ENCODE data around the gene MRPL20. TPM values are rescaled to one million over a fixed set of nuclear protein-coding genes. Genes with fewer than 3 reads are reported as not detected.
A peak's percentile ranks its signal among the peaks of the same experiment; 100 is the strongest.

The MRPL20 gene
- total RNA-seq, 1 donor from 2014 or later = 155 TPM

DNA sequence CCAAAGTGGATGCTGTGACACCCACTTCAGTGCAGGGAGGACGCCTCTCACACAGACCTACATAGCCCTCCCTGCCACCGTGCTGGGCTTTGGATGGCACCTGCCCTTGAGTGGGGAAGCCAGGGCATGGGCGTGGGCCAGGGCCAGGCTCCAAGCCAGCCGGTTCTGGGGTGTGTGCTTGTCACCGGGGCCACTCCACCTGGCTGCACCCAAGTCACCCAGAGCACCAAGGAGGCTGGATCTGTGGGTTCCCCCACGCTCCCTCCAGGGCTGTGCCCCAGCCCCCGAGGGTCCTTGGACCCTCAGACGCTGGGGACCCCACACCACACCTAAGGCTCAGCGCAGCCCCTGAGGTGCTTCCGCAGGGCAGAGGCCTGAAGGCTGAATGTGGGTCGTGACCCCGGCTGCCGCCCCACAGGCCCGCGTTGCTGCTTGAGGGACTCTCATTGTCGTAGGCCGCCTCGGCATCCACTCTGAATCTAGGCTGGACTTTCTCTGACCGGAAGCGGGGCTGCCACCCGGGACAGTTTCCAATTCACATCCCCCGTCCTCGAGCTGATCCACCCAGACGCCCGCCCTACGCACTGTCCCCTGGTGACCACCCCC, 50.2 kb downstream of the MRPL20 start:
- no peak for ATAC-seq
- intact Hi-C loops (cut with micrococcal nuclease) = no loop called here
- peak; percentile 43 for DNase-seq

DNA sequence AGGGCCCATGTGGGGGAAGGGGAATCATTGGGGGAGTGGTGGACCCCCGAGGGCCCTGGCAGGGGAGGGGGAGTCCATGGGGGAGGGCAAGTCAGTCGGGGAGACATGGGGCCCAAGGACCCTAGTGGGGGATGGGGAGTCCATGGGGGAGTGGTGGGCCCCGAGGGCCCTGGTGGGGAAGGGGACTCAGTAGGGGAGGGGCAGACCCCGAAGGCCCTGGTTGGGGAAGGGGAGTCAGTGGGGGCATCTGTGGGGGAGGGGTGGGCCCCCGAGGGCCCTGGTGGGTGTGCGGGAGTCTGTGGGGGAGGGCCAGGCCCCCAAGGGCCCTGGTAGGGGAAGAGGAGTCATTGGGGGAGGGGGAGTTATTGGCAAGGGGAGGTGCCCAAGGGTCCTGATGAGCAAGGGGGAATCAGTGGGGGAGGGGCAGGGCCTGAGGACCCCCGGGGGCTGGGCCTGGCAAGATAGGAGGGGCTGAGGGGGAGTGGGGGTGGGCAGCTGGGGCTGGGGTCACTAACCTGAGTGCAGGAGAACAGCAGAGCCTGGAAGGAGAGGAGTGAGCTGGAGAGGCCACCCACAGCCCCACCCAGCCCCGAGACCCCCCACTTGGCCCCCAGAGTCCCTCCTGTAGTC, 50.8 kb downstream of the MRPL20 start:
- intact Hi-C loops (cut with micrococcal nuclease) = no loop called here
- DNase-seq (peak; percentile 25), ATAC-seq (no peak)

DNA sequence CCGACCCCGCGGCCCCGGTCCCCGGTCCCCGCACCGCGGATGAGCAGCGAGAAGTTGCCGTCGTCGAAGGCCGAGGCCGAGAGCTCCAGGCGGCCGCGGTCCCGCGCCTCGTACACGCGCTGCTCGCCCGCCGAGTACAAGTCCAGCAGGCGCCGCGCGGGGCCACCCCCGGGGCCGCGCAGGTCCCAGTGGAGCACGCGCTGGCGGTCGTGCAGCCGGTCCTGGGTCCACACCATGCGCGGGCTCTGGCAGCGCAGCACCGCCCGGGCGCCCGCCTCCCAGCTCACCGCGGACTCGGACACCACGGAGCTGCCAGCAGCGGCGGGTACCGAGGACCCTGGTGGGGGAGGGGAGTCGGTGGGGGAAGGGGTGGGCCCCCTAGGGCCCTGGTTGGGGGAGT, 51.7 kb downstream of the MRPL20 start:
- ATAC-seq (no peak), DNase-seq (peak; percentile 74)
- intact Hi-C loops (cut with micrococcal nuclease) = no loop called here

DNA sequence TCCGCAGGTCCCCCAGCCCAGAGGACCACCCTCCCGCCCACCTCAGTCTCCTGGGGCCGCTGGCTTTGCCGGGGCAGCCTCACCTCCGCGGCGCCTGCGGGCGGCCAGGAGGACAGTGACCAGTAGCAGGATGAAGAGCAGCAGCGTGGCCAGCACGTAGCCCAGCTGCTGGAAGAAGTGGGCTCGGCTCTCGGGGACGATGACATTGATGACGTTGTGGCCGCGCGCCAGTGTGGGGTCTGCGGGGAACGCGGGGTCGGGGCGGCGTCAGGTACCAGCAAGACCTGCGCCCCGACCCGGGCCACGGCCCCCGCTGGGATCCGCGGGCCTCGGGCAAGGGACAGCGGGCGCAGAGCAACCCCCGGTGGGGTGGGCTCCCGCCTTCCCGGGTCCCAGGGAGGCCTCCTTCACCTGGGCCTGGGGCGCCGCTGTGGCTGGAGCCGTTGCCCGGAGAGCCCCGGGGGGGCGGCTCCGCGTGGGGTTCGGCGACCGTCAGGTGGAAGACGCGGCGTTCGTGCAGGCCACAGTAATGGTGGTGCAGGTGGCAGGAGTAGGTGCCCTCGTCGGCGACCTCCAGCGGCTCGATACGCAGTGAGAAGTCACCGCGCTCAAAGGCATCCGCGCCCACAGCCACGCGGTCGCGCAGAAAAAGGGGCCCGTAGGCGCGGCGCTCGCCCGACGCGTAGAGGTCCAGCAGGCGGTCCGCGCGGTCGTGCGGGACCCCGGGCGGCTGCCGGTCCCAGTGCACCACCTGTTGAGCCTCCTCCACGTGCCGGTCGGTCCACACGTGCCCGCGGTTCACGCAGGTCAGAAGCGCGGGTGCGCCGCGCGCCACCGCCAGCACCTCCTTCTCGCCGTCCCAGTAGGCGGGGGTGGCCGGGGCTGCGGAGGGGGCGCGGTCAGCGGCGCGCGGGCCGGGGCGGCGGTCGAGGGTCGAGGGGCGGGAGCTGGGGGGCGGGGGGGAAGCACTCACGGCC, 52.5 kb downstream of the MRPL20 start:
- intact Hi-C loops (cut with micrococcal nuclease) = no loop called here
- DNase-seq (peak; percentile 38), ATAC-seq (no peak)

DNA sequence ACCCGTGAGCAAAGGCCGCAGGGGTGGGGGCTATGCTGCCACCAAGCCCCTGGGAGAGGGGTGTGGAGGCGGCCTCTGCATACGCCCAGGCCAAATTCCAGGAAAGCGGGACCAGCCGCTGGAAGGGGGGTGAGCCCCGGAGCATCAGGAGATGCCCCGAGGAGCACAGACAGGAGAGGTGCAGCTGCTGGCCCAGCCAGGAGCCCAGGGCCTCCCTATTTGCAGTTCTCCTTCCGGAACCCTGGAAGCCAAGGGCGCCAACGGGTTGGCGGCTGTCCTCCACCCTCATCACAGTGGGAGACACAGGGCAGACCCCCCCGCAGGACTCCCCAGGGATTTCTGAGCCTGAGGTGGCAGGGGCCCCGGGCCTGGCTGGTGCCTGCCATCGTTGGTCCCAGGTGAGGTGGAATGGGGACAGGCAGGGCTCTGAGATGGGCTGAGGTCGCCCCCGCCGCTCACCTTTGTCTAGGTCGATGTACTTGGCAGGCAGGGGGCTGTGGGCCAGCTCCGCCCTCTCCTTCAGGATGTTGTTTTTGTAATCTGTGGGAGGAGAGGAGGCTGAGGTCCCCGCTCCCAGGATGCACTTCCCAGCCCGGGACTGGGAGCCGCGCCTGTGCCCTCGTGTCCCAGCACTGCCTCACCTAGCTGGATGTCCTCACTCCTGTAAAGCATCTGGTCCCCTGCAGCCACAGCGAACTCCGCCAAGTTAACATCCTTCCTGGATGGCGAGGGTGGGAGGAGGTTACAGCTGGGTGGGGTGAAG, 53.5 kb downstream of the MRPL20 start:
- DNase-seq = peak; percentile 40
- no peak for ATAC-seq
- intact Hi-C loops (cut with micrococcal nuclease) = no loop called here

DNA sequence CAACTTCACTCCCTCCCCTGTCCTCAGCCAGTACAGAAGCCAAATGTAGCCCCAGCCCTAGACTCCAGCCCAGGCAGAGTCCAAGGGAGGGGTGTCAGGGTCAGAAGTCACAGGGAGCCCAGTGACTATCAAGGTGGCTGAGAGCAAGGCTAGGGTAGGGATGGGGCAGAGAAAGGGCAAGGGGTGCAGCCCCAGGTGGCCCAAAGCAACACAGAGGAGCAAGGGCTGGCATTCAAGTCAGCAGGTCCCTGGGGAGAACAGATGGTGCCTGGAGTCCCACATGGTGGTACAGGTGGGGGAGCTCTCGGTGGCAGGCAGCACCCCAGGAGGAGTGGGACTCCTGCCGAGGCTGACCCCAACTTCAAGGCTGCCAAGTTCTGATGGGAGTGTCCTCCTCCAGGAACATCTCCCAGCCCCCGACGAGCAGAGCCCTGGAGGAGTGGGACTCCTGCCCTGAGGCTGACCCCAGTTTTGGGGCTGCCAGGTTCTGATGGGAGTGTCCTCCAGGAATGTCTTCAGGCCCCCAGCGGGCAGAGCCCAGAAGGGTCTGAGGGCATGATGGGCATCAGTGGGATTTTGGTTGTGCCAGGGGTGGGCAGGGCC, 54.2 kb downstream of the MRPL20 start:
- intact Hi-C loops (cut with micrococcal nuclease) = no loop called here
- DNase-seq (peak; percentile 35), ATAC-seq (no peak)

Other genes with a start within 250 kb of the MRPL20 start
- not detected for gene TTLL10, start 233.4 kb downstream of the MRPL20 start, total RNA-seq
- gene TNFRSF18, start 200.7 kb downstream of the MRPL20 start, total RNA-seq = 0.32 TPM
- 2.3 TPM for gene TNFRSF4, start 193.1 kb downstream of the MRPL20 start, total RNA-seq
- gene SDF4, start 175.3 kb downstream of the MRPL20 start, total RNA-seq = 117 TPM
- gene B3GALT6, start 175.1 kb downstream of the MRPL20 start, total RNA-seq = 7.5 TPM
- gene C1QTNF12, start 160.6 kb downstream of the MRPL20 start, total RNA-seq = 0.50 TPM
- 39.5 TPM for gene UBE2J2, start 133.4 kb downstream of the MRPL20 start, total RNA-seq
- gene SCNN1D, start 126.9 kb downstream of the MRPL20 start, total RNA-seq = 3.0 TPM
- gene ACAP3, start 99.4 kb downstream of the MRPL20 start, total RNA-seq = 60.4 TPM
- 11.1 TPM for gene PUSL1, start 98.7 kb downstream of the MRPL20 start, total RNA-seq
- gene INTS11, start 82.6 kb downstream of the MRPL20 start, total RNA-seq = 77.2 TPM
- 112 TPM for gene CPTP, start 82.5 kb downstream of the MRPL20 start, total RNA-seq
- 0.57 TPM for gene TAS1R3, start 76.0 kb downstream of the MRPL20 start, total RNA-seq
- gene DVL1, start 57.9 kb downstream of the MRPL20 start, total RNA-seq = 144 TPM
- gene MXRA8, start 48.7 kb downstream of the MRPL20 start, total RNA-seq = 16.8 TPM
- 268 TPM for gene AURKAIP1, start 32.1 kb downstream of the MRPL20 start, total RNA-seq
- gene CCNL2, start 8.0 kb downstream of the MRPL20 start, total RNA-seq = 61.0 TPM
- 2.1 TPM for gene ANKRD65, start 14.0 kb upstream of the MRPL20 start, total RNA-seq
- 13.5 TPM for gene VWA1, start 28.4 kb upstream of the MRPL20 start, total RNA-seq
- gene ATAD3C, start 42.4 kb upstream of the MRPL20 start, total RNA-seq = 1.9 TPM
- 9.5 TPM for gene ATAD3B, start 64.5 kb upstream of the MRPL20 start, total RNA-seq
- 18.3 TPM for gene ATAD3A, start 104.9 kb upstream of the MRPL20 start, total RNA-seq
- gene TMEM240, start 133.3 kb upstream of the MRPL20 start, total RNA-seq = 8.9 TPM
- gene SSU72, start 167.6 kb upstream of the MRPL20 start, total RNA-seq = 118 TPM
- 3.6 TPM for gene FNDC10, start 192.8 kb upstream of the MRPL20 start, total RNA-seq
- gene MIB2, start 208.2 kb upstream of the MRPL20 start, total RNA-seq = 131 TPM
- gene MMP23B, start 224.9 kb upstream of the MRPL20 start, total RNA-seq = 47.9 TPM